ENCODE data around the gene LAMA5. TPM values are rescaled to one million over a fixed set of nuclear protein-coding genes. Genes with fewer than 3 reads are reported as not detected.

LAMA5 gene
- total RNA-seq, 1 donor from 2014 or later: 601 TPM

DNA sequence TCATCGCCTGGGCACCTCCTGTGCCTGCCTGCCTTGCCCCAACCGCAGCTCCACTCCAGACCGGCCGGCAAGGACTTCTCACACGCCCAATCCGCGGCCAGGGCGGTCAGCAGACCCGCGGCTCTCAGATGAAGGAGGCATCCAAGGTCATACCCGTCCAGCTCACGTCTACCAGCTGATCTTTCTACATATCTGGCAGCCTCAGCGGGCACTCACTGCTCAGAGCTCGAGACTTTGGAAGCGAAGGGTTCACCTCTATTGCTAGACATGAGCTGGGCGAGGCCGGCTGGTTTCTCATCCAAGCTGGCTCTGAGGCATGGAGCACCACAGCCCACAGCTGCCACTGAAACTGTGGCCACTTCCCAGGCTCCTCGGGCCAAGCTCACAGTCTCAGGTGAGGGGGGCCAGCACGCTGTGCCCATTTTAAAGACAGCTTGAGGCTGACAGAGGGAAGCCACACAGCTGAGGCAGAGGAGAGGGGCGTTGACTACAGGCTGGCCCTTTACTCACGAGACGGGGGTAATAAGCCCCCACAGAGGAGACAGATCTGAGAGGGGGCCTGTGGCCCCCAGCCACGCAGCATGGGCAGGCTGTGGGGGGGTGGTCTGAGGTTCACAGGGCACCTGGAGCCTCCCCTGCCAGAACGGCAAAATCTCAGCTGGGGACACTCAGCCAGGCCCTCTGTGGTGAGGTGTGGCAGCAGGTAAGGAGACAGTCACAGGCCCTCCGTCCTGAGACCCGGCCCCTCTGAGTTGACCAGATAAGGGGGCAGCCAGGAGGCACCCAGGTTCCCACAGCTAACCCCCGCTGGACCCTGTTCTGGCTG, 2.0 kb downstream of the LAMA5 start:
- Mint-ChIP-seq H3K27me3 (ENCODE audit: low read depth) (no peaks in the 10 kb centered on the region), H3K4me3 (peak overlapping the region; percentile 75), H3K4me1 (peaks cover 62% of the 10 kb centered on the region), H3K36me3 (no peaks in the 10 kb centered on the region), H3K27ac (peak overlapping the region; percentile 94), H3K9me3 (no peaks in the 10 kb centered on the region)
- DNase-seq (ENCODE audit: low spot score in 2 of 2, unreplicated experiment in 2 of 2): no peak
- TF ChIP-seq, protein P1, sequence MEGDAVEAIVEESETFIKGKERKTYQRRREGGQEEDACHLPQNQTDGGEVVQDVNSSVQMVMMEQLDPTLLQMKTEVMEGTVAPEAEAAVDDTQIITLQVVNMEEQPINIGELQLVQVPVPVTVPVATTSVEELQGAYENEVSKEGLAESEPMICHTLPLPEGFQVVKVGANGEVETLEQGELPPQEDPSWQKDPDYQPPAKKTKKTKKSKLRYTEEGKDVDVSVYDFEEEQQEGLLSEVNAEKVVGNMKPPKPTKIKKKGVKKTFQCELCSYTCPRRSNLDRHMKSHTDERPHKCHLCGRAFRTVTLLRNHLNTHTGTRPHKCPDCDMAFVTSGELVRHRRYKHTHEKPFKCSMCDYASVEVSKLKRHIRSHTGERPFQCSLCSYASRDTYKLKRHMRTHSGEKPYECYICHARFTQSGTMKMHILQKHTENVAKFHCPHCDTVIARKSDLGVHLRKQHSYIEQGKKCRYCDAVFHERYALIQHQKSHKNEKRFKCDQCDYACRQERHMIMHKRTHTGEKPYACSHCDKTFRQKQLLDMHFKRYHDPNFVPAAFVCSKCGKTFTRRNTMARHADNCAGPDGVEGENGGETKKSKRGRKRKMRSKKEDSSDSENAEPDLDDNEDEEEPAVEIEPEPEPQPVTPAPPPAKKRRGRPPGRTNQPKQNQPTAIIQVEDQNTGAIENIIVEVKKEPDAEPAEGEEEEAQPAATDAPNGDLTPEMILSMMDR (IDR thresholded peaks at IDR 0.05; ENCODE audit: unreplicated experiment): no peak

DNA sequence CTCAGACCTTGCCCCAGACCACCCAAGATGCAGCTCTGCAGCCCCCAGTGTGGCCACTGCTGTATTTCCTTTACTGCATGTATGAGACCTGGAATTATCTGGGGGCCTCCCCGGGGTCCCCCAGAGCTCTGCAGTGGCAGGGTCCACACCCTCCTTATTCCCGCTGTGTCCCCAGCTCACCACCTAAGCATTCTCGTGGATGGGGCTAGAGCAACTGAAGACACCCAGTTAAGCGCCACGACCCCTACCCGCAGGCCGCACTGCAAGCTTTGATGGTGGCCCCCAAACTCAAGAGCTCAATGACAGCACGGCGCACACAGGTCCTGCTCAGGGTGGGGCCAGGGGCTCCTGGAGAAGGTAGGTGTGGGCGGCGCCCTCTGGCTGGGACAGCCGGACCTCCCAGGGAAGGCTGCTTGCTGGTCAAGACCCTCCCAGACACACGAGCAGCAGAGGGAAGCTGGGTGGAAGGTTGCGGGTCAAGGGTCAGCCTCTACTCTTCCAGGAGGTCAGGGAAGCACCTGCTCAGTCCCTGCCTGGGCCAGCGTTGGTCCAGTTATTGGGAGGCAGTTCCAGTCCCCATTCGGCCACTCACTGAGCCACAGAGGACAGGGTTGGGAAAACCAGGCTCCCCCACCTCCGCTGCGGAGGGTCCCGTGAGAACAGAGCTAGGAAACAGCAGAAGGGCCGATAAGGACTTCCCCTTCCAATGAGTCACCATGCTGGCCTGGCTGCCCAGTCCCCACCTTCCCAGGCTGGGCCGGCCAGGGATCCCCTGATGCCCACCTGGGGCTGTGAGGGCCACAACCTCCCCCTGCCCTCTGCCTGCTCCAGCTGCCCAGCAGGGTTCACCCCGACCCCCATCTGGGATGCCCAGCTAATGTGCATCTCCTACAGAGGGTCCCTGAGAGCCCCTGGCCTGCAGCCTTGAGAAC, 2.9 kb downstream of the LAMA5 start:
- Mint-ChIP-seq H3K27ac (peak overlapping the region; percentile 94), H3K36me3 (no peaks in the 10 kb centered on the region), H3K9me3 (no peaks in the 10 kb centered on the region), H3K4me3 (peak overlapping the region; percentile 75), H3K27me3 (ENCODE audit: low read depth) (no peaks in the 10 kb centered on the region), H3K4me1 (peaks cover 57% of the 10 kb centered on the region)
- TF ChIP-seq, protein P1 (IDR thresholded peaks at IDR 0.05; ENCODE audit: unreplicated experiment): no peak
- no peak for DNase-seq (ENCODE audit: low spot score in 2 of 2, unreplicated experiment in 2 of 2)

DNA sequence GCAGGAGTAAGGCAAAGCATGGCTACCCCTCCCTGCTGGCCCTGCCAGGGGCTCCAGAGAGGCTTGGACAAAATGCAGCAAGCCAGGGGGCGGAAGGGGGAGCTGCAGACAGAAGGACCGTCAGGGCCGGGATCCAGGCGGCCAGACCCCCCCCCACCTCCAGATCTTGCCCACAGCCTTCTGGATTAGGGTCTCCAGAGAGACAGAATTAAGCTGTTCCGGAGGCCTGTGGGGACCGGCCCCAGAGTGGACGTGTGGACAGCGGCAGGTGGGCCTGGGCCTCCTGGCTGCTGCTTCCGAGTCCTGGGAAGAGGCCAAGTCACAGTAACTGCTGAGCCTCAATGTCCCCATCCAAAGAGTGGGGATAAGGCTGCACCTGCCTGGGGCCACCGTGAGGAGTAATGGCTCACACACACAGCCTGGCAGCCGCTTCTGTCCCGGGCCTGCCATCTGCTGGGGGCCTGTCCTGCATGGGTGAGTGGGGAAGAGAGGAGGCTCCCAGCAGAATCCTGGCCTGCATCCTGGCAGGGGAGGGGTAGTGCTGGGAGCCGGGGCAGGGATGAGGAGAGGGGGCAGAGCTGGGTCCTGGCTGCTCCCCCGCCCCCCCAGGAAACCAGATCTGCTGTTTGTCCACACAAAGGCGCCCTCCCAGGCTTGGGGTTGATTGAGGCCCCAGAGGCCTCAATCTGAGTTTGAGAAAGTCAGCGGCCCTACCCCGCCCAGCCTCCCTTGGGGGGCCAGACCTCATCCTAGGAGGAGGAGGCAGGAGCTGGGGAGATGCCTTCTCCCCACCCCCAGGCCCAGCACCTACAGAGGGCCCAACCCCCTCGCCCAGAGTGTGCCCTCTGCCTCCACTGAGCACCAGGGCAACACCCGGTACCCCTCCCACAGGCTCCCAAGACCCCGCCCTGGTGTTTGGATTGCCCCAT, 3.9 kb downstream of the LAMA5 start:
- Mint-ChIP-seq H3K4me3 (peak overlapping the region; percentile 39), H3K36me3 (no peaks in the 10 kb centered on the region), H3K4me1 (peaks cover 53% of the 10 kb centered on the region), H3K9me3 (no peaks in the 10 kb centered on the region), H3K27ac (peak overlapping the region; percentile 94), H3K27me3 (ENCODE audit: low read depth) (no peaks in the 10 kb centered on the region)
- TF ChIP-seq, protein P1 (IDR thresholded peaks at IDR 0.05; ENCODE audit: unreplicated experiment): no peak
- no peak for DNase-seq (ENCODE audit: low spot score in 2 of 2, unreplicated experiment in 2 of 2)

DNA sequence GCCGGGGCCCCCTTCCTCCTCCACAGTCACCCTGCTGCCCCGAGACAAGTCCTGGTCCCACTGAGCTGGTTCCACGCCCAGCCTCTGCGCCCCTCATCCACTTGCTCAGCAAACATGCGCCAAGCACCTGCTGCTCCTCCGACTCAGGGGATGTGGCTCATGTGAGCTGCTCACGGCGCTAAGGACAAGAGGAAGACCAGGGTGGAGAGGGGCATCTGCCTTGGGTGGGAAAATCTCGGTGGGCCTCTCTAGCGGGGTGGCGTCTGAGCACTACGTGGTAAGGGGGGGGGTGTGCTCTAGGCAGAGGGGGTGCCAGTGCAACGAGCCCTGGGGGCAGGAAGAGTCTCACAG, 4.5 kb downstream of the LAMA5 start:
- H3K27me3 Mint-ChIP-seq (ENCODE audit: low read depth): no peaks in the 10 kb centered on the region
- H3K4me1 Mint-ChIP-seq: peaks cover 49% of the 10 kb centered on the region
- H3K36me3 Mint-ChIP-seq: no peaks in the 10 kb centered on the region
- no peak for DNase-seq (ENCODE audit: low spot score in 2 of 2, unreplicated experiment in 2 of 2)
- peak overlapping the region; percentile 94 for H3K27ac Mint-ChIP-seq
- TF ChIP-seq, protein P1 (IDR thresholded peaks at IDR 0.05; ENCODE audit: unreplicated experiment): no peak
- no peaks in the 10 kb centered on the region for H3K9me3 Mint-ChIP-seq
- peak overlapping the region; percentile 17 for H3K4me3 Mint-ChIP-seq
